HEK293 (cell line): Measurements from ENCODE around the gene UNC93A.
"Not testable (repeated sequence)": the region's sequence is repeated elsewhere in the genome, so short reads cannot be mapped to it uniquely, and the experiment has no call there.

Experiments
- CTCF ChIA-PET: fragments of 350-600 bp; formaldehyde crosslinking; extraction: SDS; loops from one replicate; lab custom pipeline; 2021; ENCODE audit warnings: antibody characterized with exemption; lab: Yijun Ruan, JAX
- POLR2A ChIA-PET: fragments of 300-600 bp; formaldehyde crosslinking; extraction: SDS; loops from one replicate; lab custom pipeline; 2020; ENCODE audit warnings: antibody characterized with exemption, inconsistent platforms; lab: Yijun Ruan, JAX
- H3K27ac ChIP-seq: fragments of 200-500 bp; sonication (Bioruptor generic); 2 replicates; pipeline ENCODE4 v1.5.1; 2014; ENCODE audit warnings: low read depth, low read length, control low read depth, inconsistent platforms; ENCODE audit errors: extremely low read depth
- H3K36me3 ChIP-seq, 2 experiments: fragments of 200-500 bp in 1 of 2; sonication (Bioruptor generic) in 1 of 2; 1 replicate in 1 of 2; 2 replicates in 1 of 2; pipeline ENCODE4 v1.5.1; 2014 to 2017; ENCODE audit warnings: inconsistent platforms in 2 of 2, low read length in 2 of 2; ENCODE audit not compliant: control insufficient read depth in 2 of 2, insufficient read depth in 1 of 2
- H3K4me1 ChIP-seq: fragments of 200-500 bp; sonication (Bioruptor generic); 2 replicates; pipeline ENCODE4 v1.5.1; 2014; ENCODE audit warnings: mild to moderate bottlenecking, low read length, inconsistent platforms; ENCODE audit not compliant: control insufficient read depth, insufficient read depth
- H3K4me3 ChIP-seq: 2 replicates; pipeline ENCODE4 v1.5.1; 2011; ENCODE audit warnings: low read depth, mild to moderate bottlenecking, control low read depth, low read length, moderate library complexity
- H3K9me3 ChIP-seq: fragments of 200-500 bp; sonication (Bioruptor generic); 2 replicates; pipeline ENCODE4 v1.5.1; 2014; ENCODE audit warnings: low read depth, low read length, inconsistent platforms; ENCODE audit not compliant: control insufficient read depth, insufficient read depth
- PATZ1 ChIP-seq: fragments of 450-650 bp; formaldehyde crosslinking; IDR thresholded peaks from 2 replicates; pipeline ENCODE4 v1.5.1; 2016; ENCODE audit warnings: missing biosample characterization, missing genetic modification characterization
- ZBTB49 ChIP-seq: fragments of 450-650 bp; formaldehyde crosslinking; IDR thresholded peaks from 2 replicates; pipeline ENCODE4 v1.5.1; 2016; ENCODE audit warnings: missing biosample characterization, missing genetic modification characterization, low read depth
- ZNF132 ChIP-seq: fragments of 450-650 bp; formaldehyde crosslinking; IDR thresholded peaks from 2 replicates; pipeline ENCODE4 v1.5.1; 2017; ENCODE audit warnings: missing biosample characterization, missing genetic modification characterization, borderline replicate concordance
- ZNF184 ChIP-seq: fragments of 450-650 bp; IDR thresholded peaks from 2 replicates; pipeline ENCODE4 v1.5.1; 2018; ENCODE audit warnings: missing biosample characterization, mild to moderate bottlenecking, missing genetic modification characterization
- ZNF292 ChIP-seq: fragments of 450-650 bp; formaldehyde crosslinking; IDR thresholded peaks from 2 replicates; pipeline ENCODE4 v1.5.1; 2016; ENCODE audit warnings: low read depth, missing biosample characterization, missing genetic modification characterization, borderline replicate concordance
- ZNF398 ChIP-seq: fragments of 450-650 bp; formaldehyde crosslinking; IDR thresholded peaks from 2 replicates; pipeline ENCODE4 v1.5.1; 2017; ENCODE audit warnings: missing biosample characterization, missing genetic modification characterization
- ZNF501 ChIP-seq: fragments of 450-650 bp; formaldehyde crosslinking; IDR thresholded peaks from 2 replicates; pipeline ENCODE4 v1.5.1; 2016; ENCODE audit warnings: missing biosample characterization, missing genetic modification characterization
- ZNF560 ChIP-seq: fragments of 450-650 bp; formaldehyde crosslinking; IDR thresholded peaks from 2 replicates; pipeline ENCODE4 v1.5.1; 2017; ENCODE audit warnings: missing biosample characterization, missing genetic modification characterization, borderline replicate concordance
- ZNF621 ChIP-seq: fragments of 450-650 bp; formaldehyde crosslinking; IDR thresholded peaks from 2 replicates; pipeline ENCODE4 v1.5.1; 2017; ENCODE audit warnings: missing biosample characterization, missing genetic modification characterization
- ZNF837 ChIP-seq: fragments of 450-650 bp; formaldehyde crosslinking; IDR thresholded peaks from 2 replicates; pipeline ENCODE4 v1.5.1; 2016; ENCODE audit warnings: missing biosample characterization, missing genetic modification characterization
- ZSCAN5A ChIP-seq: fragments of 450-650 bp; formaldehyde crosslinking; IDR thresholded peaks from 2 replicates; pipeline ENCODE4 v1.5.1; 2016; ENCODE audit warnings: missing biosample characterization, missing genetic modification characterization

Gene UNC93A

GRCh38 chr6:167309355-167310192 lies 18.5 kb downstream of the UNC93A start:
- H3K4me3 ChIP-seq, H3K4me1 ChIP-seq, POLR2A ChIA-PET, H3K27ac ChIP-seq, H3K9me3 ChIP-seq, H3K36me3 ChIP-seq: not testable (repeated sequence)
- CTCF ChIA-PET: interaction anchor here (0.7 to 1.8 kb wide), 4 partner anchors 18 to 790 kb away, joined by 3 to 10 read pairs (median 3); no protein-coding TSS in a partner anchor

GRCh38 chr6:167311286-167311685 lies 20.2 kb downstream of the UNC93A start:
- POLR2A ChIA-PET: no interaction called here

GRCh38 chr6:167311691-167312090 lies 20.6 kb downstream of the UNC93A start:
- H3K27ac ChIP-seq, POLR2A ChIA-PET, H3K36me3 ChIP-seq, H3K4me3 ChIP-seq, H3K9me3 ChIP-seq, H3K4me1 ChIP-seq, CTCF ChIA-PET: not testable (repeated sequence)

More at GRCh38 chr6:167311286-167311685, 20.2 kb downstream of the UNC93A start:
- CTCF ChIA-PET: interaction anchor here (1.8 kb wide), 1 partner anchor 40 kb away, joined by 10 read pairs; no protein-coding TSS in a partner anchor
- Histone ChIP-seq H3K4me1 (no peaks in the 10 kb centered on the region), H3K4me3 (no peak overlapping the region), H3K36me3 (no peaks in the 10 kb centered on the region), H3K9me3 (no peaks in the 10 kb centered on the region), H3K27ac (no peak overlapping the region)
- TF ChIP-seq ZNF292: no peak
- no peak for TF ChIP-seq ZNF398 (tag by site-specific recombination)
- TF ChIP-seq PATZ1 (tag by site-specific recombination): no peak
- TF ChIP-seq ZBTB49 (tag by site-specific recombination): no peak
- no peak for TF ChIP-seq ZNF501 (tag by site-specific recombination)
- no peak for TF ChIP-seq ZNF560 (tag by site-specific recombination)
- TF ChIP-seq ZNF184 (tag by site-specific recombination): no peak
- TF ChIP-seq ZNF621 (tag by site-specific recombination): no peak
- no peak for TF ChIP-seq ZNF132 (tag by site-specific recombination)
- TF ChIP-seq ZSCAN5A (tag by site-specific recombination): no peak
- TF ChIP-seq ZNF837 (tag by site-specific recombination): no peak
